Stimulated activated CD8-positive, alpha-beta memory T cell treated with anti-CD3 and anti-CD28 coated beads, Interleukin-7, amount 100 ng/mL, for 48 hours (primary cell): Measurements from ENCODE around the gene CLECL1.
"Not testable (repeated sequence)": the region's sequence is repeated elsewhere in the genome, so short reads cannot be mapped to it uniquely, and the experiment has no call there.

ENCODE experiments used
- DNase-seq, 2 donors: peaks; one replicate each; pipeline ENCODE4 v3.0.0-alpha.2; 2020; ENCODE audit warnings: low read depth in 1 of 2; ENCODE audit errors: extremely low read depth in 1 of 2

The CLECL1 gene

DNA sequence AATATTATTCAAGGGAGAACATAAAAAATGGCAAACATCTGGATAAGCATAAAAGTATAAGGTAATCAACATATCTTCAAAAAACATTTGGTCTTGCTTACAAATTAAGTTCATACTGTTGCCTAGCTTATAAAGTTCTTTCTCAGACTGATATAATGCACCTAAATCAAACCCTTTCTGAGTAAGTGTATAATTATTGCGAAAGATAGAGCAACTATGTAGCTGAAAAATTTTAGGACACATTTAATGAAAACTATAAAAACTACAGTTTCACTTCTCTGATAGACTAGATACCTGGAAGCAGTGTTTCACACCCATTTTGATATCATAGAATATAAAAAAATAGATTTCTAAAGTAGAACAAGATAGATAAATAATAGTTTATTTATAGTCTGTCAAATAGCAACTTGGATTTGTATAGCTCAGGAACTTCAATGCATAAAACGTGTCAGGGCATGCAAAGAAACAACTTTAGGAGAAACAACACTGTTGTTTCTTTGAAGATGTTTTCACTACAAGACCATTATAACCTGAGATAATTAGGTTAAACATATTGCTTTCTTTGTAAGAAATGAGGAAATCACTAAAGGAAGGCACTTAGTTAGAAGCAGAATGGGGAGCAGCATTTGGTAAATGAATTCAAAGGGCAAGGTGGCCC lies 7.6 kb downstream of the CLECL1 start:
- no peak for DNase-seq

DNA sequence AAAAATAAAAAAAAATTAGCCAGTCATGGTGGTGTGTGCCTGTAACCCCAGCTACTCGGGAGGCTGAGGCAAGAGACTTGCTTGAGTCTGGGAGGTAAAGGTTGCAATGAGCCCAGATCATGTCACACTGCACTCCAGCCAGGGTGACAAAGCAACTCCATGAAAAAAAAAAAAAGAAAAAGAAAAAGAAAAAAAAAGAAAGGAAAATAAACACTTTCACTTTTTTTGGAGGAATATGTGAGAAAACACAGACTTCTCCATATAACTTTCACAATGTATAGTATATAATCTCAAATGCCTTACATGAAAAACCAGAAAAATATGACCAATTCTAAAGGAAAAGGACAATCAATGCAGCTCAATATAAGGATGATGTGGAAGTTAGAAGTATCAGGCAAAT lies 8.9 kb downstream of the CLECL1 start:
- no peak for DNase-seq

DNA sequence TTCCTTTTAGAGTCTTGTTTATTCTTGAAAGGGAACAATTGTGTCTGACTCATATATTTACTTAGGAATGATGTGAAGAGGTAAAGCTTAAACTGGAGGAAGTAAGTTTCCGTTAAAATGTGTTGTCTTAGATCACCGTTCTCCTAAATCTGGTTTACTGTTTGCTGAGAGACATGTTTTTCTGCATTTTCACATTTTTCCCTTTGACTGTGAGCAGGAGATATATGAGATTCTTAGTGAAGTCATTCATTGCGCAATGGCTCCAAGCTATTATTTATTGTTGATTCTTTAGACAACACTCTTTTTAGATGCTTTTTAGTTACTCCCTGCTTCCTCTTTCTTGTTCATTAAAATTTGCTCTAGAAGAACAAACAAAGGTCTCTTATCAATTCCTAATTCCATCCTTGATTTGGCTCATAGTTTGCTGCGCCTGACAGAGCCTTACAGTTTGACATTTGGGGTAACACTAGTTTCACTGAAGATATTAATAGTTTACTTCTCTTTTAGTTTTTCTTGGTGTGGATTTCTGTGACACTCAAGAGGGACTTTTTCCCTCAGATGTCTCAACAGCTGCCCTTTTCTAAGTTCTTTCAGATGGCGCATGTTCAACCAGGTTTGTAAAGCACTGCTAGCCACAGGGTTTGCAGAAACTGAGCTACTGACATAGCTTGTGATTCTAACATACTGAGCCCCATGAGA lies 11.4 kb downstream of the CLECL1 start:
- no peak for DNase-seq

DNA sequence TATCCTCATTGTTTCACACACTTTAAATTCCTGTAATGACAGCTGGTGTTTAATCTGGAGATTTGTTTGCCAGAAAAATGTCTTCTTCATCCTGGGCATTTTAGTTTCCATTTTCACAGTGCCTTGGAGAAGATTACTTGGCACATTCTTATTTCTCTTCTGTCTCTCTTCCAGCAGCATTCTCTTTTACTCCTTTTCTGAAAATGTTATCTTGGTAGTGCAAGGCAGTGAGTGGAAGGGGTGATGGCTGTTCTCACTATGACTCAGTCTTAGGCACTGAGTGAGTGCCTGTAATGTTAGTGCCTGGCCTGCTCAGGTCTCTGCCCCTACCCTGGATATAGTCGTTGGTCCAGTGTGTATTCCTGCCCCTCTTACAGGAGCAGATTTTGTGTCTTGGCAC lies 13.1 kb downstream of the CLECL1 start:
- DNase-seq: no peak

DNA sequence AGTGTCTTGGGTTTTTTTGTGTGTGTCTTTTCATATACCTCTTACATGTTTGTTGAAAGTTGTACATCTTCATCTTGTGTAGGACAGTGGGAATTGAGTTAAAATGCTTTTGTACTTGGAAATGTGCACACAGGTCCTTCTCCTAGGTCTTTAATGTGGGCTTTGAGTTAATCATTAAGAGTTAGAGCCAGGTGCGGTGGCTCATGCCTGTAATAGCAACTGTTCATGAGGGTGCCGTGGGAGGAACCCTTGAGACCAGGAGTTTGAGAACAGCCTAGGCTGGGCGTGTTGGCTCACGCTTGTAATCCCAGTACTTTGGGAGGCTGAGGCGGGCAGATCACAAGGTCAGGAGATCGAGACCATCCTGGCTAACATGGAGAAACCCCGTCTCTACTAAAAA lies 13.9 kb downstream of the CLECL1 start:
- no peak for DNase-seq

DNA sequence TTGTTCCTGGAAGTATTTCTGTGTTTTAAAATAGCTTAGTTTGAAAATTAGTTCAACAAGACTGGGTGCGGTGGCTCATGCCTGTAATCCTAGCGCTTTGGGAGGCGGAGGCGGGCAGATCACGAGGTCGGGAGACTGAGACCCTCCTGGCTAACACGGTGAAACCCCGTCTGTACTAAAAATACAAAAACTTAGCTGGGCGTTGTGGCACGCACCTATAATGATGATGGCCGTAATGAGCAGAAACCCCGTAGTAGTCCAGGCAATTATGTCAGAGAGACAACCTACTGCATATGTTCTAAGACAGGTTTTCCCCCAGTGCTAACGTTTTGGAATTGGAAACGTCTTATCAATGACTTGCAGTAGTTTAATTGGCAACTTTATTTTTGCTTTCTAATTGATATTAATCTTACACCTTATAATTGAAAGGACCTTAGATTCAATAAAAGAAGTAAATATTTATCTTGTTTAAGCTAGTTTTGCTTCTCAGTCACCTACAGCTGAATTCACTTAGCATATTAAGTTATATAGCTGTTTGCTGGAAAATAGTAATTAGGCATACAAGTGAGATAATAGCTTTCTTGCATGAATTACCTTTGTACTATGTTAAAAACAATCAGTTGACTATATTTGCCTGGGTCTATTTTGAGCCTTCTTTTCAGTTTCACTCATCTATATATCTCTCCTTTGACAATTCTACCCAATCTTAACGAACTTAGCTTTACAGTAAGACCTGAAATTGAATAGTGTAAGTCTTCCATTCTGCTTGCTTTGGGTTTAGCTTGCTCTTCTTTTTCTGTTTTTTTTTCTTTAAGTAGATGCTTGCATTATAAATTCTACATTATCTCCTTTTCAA lies 15.6 kb downstream of the CLECL1 start:
- DNase-seq: no peak

DNA sequence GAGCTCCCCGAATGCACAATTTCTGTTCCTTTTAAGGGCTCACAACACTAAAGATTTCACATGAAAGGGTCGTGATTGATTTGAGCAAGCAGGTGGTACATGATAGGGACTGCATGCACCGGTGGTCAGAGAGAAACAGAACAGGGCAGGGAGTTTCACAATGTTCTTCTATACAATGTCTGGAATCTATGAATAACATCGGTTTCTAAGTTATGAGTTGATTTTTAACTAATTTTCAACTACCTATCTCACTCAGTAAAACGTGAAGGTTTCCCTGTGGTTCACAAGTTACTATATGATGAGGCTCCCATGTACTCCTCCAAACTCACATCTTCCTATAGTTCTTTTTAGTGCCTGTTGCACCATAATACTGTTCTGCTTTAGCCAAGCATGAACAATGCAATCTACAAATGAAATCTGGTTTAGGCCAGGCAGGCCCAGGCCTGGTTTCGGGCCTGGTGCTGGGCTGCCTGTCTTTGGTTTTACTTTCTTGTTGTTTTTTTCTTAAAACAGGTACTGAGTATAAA lies 19.8 kb downstream of the CLECL1 start:
- DNase-seq: not testable (repeated sequence)

DNA sequence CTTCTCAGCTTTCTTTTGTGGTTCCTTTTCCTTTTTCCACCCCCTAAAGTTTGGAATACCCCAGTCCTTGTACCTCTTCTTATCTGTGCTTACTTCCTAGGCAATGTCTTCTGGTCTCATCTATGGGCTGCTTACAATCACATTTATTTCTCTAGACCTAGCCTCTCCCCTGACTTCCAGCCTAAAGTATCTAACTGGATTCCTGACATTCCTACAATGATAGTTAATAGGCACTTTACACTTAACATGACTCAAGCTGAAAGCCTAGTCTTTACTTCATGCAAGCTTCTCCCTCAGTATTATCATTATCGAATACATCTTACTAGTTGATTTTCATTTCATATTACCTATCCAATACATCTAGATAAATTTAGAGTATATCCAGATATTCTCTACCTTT lies 21.2 kb downstream of the CLECL1 start:
- no peak for DNase-seq

DNA sequence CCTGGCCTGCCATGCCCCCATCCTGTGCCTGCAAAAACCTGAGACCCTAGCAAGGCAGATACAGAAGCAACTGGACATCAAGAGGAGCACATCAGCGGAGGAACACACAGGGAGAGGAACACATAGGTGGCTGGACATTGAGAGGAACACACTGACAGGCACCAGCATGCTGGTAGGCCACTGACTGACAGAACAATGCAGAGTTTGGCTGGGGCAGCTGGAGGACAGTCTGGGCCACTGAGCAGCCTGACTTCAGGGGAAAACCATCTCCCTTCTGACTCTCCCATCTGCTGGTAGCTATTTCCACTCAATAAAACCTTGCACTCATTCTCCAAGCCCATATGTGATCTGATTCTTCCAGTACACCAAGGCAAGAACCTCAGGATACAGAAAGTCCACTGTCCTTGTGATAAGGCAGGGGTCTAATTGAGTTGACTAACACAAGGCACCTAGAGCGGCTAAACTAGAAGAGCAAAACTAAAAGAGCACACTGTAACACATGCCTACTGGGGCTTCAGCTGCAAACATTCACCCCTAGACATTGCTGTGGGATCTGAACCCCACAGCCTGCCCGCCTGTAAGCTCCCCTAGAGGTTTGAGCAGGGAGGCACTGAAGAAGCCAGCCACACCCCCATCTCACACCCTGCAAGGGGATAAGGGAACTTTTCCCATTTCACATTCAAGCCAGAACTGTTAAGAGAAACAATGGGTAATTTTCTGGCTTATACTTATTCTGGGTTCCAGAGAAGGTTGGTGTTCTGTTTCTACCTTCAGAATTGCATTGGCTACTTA lies 22.1 kb downstream of the CLECL1 start:
- DNase-seq: no peak

DNA sequence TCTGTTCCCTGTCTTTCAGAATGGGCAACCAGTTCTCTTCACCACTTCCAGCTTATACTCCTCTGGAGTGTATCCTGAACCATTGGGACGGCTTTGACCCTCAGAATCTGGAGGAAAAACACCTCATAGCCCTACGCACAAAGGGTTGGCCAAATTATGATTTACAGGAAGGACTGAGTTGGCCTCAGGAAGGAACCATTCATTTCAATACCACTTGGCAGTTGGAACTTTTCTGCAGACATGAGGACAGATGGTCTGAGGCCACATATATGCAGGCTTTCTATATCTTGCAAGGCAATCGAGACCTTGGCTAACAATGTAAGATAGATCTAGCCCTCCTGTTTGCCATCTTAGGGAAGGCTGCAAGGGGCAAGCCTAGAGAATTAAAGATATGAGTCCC lies 24.0 kb downstream of the CLECL1 start:
- DNase-seq: no peak

DNA sequence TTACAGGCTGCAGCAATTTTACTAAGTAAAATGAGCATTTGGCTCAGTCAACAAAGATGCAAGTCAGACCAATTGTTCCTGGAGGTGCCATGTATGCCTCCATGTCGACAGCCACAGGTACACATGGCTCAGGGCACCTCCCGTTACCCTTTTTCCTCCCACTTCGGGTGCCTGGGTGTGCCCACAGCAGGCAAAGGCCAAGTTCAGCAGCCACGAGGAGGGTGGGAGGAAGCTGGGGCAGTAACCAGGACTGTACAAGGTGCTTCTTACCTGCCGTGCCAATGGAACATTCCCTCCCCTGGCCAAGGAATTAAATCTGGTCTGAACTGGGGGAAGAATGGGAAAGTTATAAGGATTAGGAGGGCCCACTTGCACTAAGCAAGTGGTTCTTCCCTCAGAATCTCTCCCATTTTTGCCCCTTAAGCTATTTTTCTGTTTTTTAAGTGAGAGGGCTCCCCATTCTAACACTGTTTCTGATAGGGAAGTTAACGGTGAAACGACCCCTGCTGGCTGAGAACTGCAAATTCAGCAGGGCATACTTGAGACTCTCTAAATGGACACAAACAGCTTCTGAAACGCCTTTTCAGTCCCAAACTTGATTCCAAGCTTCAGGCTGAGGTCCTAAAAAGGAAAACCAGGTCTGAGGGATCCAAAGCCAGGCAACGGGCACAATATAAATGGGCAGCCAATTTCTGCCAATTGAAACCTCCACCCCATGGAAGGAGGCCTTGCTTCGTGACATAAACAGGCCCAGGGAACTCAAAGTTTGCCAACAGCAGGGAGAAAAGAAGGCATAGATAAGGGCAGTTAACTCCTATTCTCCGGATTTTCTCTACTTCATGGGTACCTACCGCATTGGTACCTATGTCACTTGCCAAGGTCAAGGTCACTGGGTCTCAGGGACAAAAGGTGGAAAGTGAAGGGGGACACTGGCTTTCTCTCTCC lies 24.8 kb downstream of the CLECL1 start:
- peak in 1 of 2 donors; percentile 43 for DNase-seq

DNA sequence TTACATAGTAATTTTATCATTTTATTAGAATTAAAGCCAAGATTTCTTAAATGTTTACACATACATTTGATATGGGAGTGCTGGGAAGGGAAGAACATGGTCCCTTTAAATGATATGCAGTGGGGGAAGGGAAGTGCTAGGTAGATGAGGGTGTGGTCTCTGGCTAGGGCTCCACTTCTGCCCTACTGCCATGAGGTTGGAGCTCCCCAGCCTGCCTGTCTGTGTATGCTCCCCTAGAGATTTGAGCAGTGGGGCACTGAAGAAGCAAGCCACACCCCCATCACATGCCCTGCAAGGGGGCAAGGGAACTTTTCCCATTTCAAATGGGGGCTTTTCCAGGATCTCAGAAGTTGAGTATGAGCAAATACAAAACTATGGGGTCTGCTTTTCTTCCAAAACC lies 25.5 kb downstream of the CLECL1 start:
- DNase-seq: no peak

DNA sequence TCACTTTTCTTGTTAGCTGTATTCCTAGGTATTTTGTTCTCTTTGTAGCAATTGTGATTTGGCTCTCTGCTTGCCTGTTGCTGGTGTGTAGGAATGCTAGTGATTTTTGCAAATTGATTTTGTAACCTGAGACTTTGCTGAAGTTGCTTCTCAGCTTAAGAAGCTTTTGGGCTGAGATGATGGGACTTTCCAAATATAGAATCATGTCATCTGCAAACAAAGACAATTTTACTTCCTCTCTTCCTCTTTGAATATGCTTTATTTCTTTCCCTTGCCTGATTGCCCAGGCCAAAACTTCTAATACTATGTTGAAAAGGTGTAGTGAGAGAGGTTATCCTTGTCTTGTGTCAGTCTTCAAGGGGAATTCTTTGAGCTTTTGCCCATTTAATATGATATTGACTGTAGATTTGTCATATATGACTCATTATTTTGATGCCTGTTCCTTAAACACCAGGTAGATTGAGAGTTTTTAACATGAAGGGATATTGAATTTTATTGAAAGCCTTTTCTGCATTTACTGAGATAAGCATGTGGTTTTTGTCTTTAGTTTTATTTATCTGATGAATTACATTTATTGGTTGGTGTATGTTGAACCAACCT lies 26.7 kb downstream of the CLECL1 start:
- no peak for DNase-seq

DNA sequence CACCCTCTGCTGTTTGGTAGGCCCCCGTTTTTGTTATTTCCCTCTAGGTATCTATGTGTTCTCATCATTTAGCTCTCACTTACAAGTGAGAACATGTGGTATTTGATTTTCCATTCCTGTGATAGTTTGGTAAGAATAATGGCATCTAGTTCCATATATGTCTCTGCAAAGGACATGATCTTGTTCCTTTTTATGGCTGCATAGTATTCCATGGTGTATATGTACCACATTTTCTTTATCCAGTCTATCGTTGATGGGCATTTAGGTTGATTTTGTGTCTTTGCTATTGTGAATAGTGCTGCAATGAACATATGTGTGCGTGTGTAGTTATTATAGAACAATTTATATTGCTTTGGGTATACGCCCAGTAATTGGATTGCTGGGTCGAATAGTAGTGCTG lies 28.3 kb downstream of the CLECL1 start:
- DNase-seq: not testable (repeated sequence)

DNA sequence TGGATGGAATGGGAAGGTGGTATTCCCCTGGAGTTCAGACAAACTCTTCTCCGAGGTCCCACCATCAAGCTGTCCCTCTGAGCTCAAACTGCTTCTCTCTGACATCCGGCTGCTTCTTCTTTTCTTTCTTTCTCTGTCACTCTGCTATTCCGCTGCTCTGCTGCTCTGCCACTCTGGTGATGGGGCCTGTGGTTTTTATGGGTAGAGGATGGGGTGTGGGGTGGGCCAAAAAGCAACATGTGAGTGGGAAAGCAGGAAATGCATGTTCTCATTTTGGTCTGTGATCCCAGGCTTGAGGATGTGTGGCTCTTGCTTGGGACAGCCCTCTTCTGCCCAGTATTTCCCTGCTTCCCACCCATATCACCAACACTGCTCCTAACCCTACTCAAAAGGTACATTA lies 30.6 kb downstream of the CLECL1 start:
- peak in 1 of 2 donors; percentile 35 for DNase-seq

DNA sequence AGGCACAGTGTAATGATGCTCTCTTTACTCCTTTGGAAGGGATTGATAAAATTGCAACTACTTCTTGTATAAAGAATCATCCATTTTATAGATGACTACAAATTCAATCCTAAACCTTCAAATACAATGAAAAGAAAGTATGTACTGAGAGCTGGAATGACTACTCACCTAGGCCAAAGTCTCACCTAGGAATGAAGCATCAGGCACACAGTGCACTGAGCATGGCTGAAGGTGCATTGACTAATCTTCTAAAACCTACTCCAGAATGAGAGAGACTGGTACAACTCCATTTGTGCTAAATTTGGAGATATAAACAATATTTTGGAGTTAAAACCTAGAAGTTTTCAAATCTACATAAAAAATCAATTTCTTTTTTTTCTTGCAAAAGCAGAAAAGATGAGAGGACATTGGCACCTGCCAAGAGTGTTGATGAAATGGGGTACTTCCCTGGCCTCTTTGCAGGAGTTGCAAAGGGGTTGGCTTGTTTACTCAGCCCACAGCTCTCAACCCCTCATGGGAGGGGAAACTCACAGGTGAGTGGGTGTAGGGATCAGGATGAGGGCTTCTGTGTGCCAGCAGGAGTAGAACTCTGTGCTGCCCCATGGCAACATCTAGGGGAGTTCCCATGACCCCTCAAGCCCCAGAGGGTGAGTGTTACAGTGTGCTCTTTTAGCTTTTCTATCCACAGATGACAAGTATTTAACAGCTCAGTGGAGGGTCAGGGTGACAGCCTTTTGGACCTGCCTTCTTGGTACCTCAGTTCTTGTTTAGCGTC lies 31.3 kb downstream of the CLECL1 start:
- no peak for DNase-seq

DNA sequence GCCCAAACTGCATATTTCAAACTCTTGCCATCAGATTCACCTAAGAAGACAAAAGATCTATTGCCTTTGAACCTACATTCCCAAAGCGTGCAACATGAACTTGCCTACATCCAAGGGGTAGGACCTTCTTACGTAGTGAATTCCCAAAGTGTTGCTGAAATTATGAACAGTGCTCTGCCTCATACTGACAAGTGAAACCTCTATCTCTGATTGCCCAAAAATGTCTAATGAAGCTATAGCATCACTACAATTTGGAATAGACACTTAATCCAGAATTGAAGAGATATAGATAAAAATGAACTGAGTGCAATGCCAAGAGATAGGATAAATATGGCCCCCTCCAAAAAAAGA lies 32.3 kb downstream of the CLECL1 start:
- no peak for DNase-seq

DNA sequence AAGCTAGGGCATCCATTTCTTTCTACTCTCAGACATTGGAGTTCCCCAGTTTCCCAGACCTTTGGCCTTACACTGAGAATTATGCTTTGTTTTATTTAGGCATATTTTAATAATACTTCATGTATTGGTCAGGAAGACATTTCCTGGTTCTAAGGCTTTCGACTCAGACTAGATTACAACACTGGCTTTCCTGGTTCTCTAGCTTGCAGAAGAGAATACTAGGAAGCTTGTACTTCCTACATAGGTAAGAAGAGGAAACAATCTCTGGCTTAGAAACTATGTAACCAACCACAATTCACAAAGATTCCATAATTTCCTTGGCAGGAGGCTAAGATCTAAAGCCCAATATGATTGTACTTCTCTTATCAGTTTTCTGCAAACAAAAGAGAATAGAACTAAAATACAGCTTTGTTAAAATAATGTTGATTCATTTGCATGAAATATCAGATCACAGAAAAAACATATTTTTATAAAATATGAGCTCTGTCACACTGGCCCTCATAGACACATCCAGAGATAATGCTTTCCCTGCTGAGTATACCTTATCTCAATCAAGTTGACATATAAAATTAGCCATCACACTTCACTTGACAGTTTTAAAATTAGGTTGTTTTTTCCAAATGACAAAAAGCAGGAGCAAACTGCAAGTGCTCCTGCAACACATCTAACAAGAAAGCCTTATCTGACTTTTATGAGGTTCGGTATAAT lies 32.8 kb downstream of the CLECL1 start:
- no peak for DNase-seq
